ENCODE results near the gene TEP1. TPM values are rescaled to one million over a fixed set of nuclear protein-coding genes. Genes with fewer than 3 reads are reported as not detected.
"Not testable (repeated sequence)": the region's sequence is repeated elsewhere in the genome, so short reads cannot be mapped to it uniquely, and the experiment has no call there.

Gene TEP1
- total and polyA plus RNA-seq, 2 donors (not counting 1 experiment from before 2014, with no cell fraction given) = 10.5 to 21.6 TPM

GRCh38 chr14:20455355-20456300, 42.3 kb upstream of the TEP1 start:
- peak overlapping the region; percentile 94 for H3K9ac ChIP-seq (ENCODE audit: insufficient read depth, low read length)
- H3K27ac ChIP-seq (ENCODE audit: insufficient read depth, low read length) = peak overlapping the region; percentile 99
- H3K4me2 ChIP-seq (ENCODE audit: extremely low read depth, insufficient read depth, low read length) = peak overlapping the region; percentile 97
- no peaks in the 10 kb centered on the region for H3K27me3 ChIP-seq (ENCODE audit: control insufficient read depth, insufficient read depth, low read length)
- peaks cover 7% of the 10 kb centered on the region for H3K4me1 ChIP-seq (ENCODE audit: control insufficient read depth, extremely low read depth, insufficient read depth, low read length)
- H3K36me3 ChIP-seq (ENCODE audit: control insufficient read depth, insufficient read depth, low read length) = peaks cover 20% of the 10 kb centered on the region
- H2AFZ ChIP-seq (ENCODE audit: low read length) = peak overlapping the region; percentile 90
- H4K20me1 ChIP-seq (ENCODE audit: control insufficient read depth, extremely low read depth, insufficient read depth, low read length) = no peaks in the 10 kb centered on the region
- DNase-seq (ENCODE audit: low read depth in 2 of 2) = peak; percentile 89 to 90
- no peaks in the 10 kb centered on the region for H3K9me3 ChIP-seq (ENCODE audit: control insufficient read depth, insufficient read depth, low read depth, low read length)
- TF ChIP-seq, protein P1, sequence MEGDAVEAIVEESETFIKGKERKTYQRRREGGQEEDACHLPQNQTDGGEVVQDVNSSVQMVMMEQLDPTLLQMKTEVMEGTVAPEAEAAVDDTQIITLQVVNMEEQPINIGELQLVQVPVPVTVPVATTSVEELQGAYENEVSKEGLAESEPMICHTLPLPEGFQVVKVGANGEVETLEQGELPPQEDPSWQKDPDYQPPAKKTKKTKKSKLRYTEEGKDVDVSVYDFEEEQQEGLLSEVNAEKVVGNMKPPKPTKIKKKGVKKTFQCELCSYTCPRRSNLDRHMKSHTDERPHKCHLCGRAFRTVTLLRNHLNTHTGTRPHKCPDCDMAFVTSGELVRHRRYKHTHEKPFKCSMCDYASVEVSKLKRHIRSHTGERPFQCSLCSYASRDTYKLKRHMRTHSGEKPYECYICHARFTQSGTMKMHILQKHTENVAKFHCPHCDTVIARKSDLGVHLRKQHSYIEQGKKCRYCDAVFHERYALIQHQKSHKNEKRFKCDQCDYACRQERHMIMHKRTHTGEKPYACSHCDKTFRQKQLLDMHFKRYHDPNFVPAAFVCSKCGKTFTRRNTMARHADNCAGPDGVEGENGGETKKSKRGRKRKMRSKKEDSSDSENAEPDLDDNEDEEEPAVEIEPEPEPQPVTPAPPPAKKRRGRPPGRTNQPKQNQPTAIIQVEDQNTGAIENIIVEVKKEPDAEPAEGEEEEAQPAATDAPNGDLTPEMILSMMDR (conservative IDR thresholded peaks at IDR 0.05 in 1 of 2, IDR thresholded peaks at IDR 0.05 in 1 of 2; ENCODE audit: low read depth in 1 of 2, low read length in 2 of 2) = no peak
- TF ChIP-seq EZH2 (IDR thresholded peaks at IDR 0.05; ENCODE audit: low read length, missing control alignments) = no peak
- H3K4me3 ChIP-seq (replicated peaks in 1 of 4; ENCODE audit: control extremely low read depth in 1 of 4, insufficient read depth in 1 of 4, low read depth in 3 of 4, low read length in 4 of 4) = peak overlapping the region; percentile 88 to 98 (median 92)
- H3K79me2 ChIP-seq (ENCODE audit: control insufficient read depth, insufficient read depth, low read length) = peaks cover 51% of the 10 kb centered on the region

GRCh38 chr14:20454516-20455354, 41.4 kb upstream of the TEP1 start, which contains the start of the genes APEX1 and OSGEP:
TSS of gene APEX1 (plus strand) at chr14:20455226. CDS start at chr14:20455646, 420 bp downstream.
TSS of gene OSGEP (minus strand) at chr14:20454812. CDS start at chr14:20454683, 129 bp downstream.
- Histone ChIP-seq H3K9ac (ENCODE audit: insufficient read depth, low read length) (peak within 1 kb of the TSS; percentile 94), H3K4me1 (ENCODE audit: control insufficient read depth, extremely low read depth, insufficient read depth, low read length) (peaks cover under 1% of the 10 kb centered on the region), H3K27ac (ENCODE audit: insufficient read depth, low read length) (peak within 1 kb of the TSS; percentile 99), H3K36me3 (ENCODE audit: control insufficient read depth, insufficient read depth, low read length) (peaks cover 20% of the 10 kb centered on the region), H3K4me2 (ENCODE audit: extremely low read depth, insufficient read depth, low read length) (peak within 1 kb of the TSS; percentile 97), H3K9me3 (ENCODE audit: control insufficient read depth, insufficient read depth, low read depth, low read length) (no peaks in the 10 kb centered on the region), H4K20me1 (ENCODE audit: control insufficient read depth, extremely low read depth, insufficient read depth, low read length) (no peaks in the 10 kb centered on the region), H3K27me3 (ENCODE audit: control insufficient read depth, insufficient read depth, low read length) (no peaks in the 10 kb centered on the region), H3K79me2 (ENCODE audit: control insufficient read depth, insufficient read depth, low read length) (peaks cover 42% of the 10 kb centered on the region), H2AFZ (ENCODE audit: low read length) (peak within 1 kb of the TSS; percentile 95), H3K4me3 (replicated peaks in 1 of 4; ENCODE audit: control extremely low read depth in 1 of 4, insufficient read depth in 1 of 4, low read depth in 3 of 4, low read length in 4 of 4) (peak within 1 kb of the TSS; percentile 88 to 98 (median 92))
- TF ChIP-seq, protein P1 (conservative IDR thresholded peaks at IDR 0.05 in 1 of 2, IDR thresholded peaks at IDR 0.05 in 1 of 2; ENCODE audit: low read depth in 1 of 2, low read length in 2 of 2) = no peak
- no peak for TF ChIP-seq EZH2 (IDR thresholded peaks at IDR 0.05; ENCODE audit: low read length, missing control alignments)
- DNase-seq (ENCODE audit: low read depth in 2 of 2) = peak; percentile 97 to 99

GRCh38 chr14:20452831-20453230, 39.5 kb upstream of the TEP1 start:
- not testable (repeated sequence) for H2AFZ ChIP-seq (ENCODE audit: low read length); H3K4me1 ChIP-seq (ENCODE audit: control insufficient read depth, extremely low read depth, insufficient read depth, low read length); H3K4me3 ChIP-seq (replicated peaks in 1 of 4; ENCODE audit: control extremely low read depth in 1 of 4, insufficient read depth in 1 of 4, low read depth in 3 of 4, low read length in 4 of 4); H3K27ac ChIP-seq (ENCODE audit: insufficient read depth, low read length); H3K9ac ChIP-seq (ENCODE audit: insufficient read depth, low read length); H3K9me3 ChIP-seq (ENCODE audit: control insufficient read depth, insufficient read depth, low read depth, low read length); H3K27me3 ChIP-seq (ENCODE audit: control insufficient read depth, insufficient read depth, low read length); H4K20me1 ChIP-seq (ENCODE audit: control insufficient read depth, extremely low read depth, insufficient read depth, low read length); DNase-seq (ENCODE audit: low read depth in 2 of 2); H3K4me2 ChIP-seq (ENCODE audit: extremely low read depth, insufficient read depth, low read length)
- Histone ChIP-seq H3K36me3 (ENCODE audit: control insufficient read depth, insufficient read depth, low read length) (peaks cover 13% of the 10 kb centered on the region), H3K79me2 (ENCODE audit: control insufficient read depth, insufficient read depth, low read length) (peaks cover 31% of the 10 kb centered on the region)
